Measurements from ENCODE around the gene PACRG. TPM values are rescaled to one million over a fixed set of nuclear protein-coding genes. Genes with fewer than 3 reads are reported as not detected.

PACRG gene
- polyA plus RNA-seq, 1 donor (not counting 4 experiments of a cell fraction or from before 2014, with no cell fraction given) = 0.31 TPM

- no peak overlapping the region for H3K9ac ChIP-seq (ENCODE audit: control insufficient read depth, extremely low read depth, insufficient read depth, low read length)
- no peaks in the 10 kb centered on the region for H3K9me1 ChIP-seq (ENCODE audit: control insufficient read depth, extremely low read depth, insufficient read depth, low read length)
- DNase-seq (ENCODE audit: low read depth, low spot score) (no peak), FAIRE-seq (no peak)
- no peak overlapping the region for H2AFZ ChIP-seq (ENCODE audit: control insufficient read depth, low read length)
- H3K4me2 ChIP-seq (ENCODE audit: control insufficient read depth, extremely low read depth, insufficient read depth, low read depth, low read length) = no peak overlapping the region
- dilution Hi-C loops (cut with MboI; ENCODE audit: extremely low pct_ligation_motif_present, low sequenced_read_pairs) = no loop called here
- no peaks in the 10 kb centered on the region for H3K9me3 ChIP-seq (ENCODE audit: control insufficient read depth, low read depth, low read length)
- H3K4me3 ChIP-seq (ENCODE audit: control insufficient read depth in 2 of 3, extremely low read depth in 1 of 3, insufficient read depth in 2 of 3, low read depth in 1 of 3, low read length in 3 of 3) = no peak overlapping the region
- no peaks in the 10 kb centered on the region for H3K27me3 ChIP-seq (ENCODE audit: control insufficient read depth, extremely low read depth, insufficient read depth, low read length)
- H3K79me2 ChIP-seq (ENCODE audit: control insufficient read depth, insufficient read depth, low read length) = no peaks in the 10 kb centered on the region
- no peaks in the 10 kb centered on the region for H3K4me1 ChIP-seq (ENCODE audit: control insufficient read depth, extremely low read depth, insufficient read depth, low read length)
- TF ChIP-seq EZH2 (IDR thresholded peaks at IDR 0.05; ENCODE audit: low read length) = no peak
- TF ChIP-seq, protein P1, sequence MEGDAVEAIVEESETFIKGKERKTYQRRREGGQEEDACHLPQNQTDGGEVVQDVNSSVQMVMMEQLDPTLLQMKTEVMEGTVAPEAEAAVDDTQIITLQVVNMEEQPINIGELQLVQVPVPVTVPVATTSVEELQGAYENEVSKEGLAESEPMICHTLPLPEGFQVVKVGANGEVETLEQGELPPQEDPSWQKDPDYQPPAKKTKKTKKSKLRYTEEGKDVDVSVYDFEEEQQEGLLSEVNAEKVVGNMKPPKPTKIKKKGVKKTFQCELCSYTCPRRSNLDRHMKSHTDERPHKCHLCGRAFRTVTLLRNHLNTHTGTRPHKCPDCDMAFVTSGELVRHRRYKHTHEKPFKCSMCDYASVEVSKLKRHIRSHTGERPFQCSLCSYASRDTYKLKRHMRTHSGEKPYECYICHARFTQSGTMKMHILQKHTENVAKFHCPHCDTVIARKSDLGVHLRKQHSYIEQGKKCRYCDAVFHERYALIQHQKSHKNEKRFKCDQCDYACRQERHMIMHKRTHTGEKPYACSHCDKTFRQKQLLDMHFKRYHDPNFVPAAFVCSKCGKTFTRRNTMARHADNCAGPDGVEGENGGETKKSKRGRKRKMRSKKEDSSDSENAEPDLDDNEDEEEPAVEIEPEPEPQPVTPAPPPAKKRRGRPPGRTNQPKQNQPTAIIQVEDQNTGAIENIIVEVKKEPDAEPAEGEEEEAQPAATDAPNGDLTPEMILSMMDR (optimal IDR thresholded peaks at IDR 0.05 in 1 of 3, IDR thresholded peaks at IDR 0.05 in 1 of 3, conservative IDR thresholded peaks at IDR 0.05 in 1 of 3; ENCODE audit: extremely low read depth in 1 of 3, insufficient read depth in 2 of 3, low read length in 3 of 3) = no peak
- H4K20me1 ChIP-seq (ENCODE audit: control insufficient read depth, extremely low read depth, insufficient read depth, low read length) = no peaks in the 10 kb centered on the region
- no peaks in the 10 kb centered on the region for H3K36me3 ChIP-seq (ENCODE audit: control insufficient read depth in 2 of 2, extremely low read depth in 1 of 2, insufficient read depth in 2 of 2, low read length in 2 of 2)
- no peak overlapping the region for H3K27ac ChIP-seq (ENCODE audit: control insufficient read depth, insufficient read depth, low read length)
Observed at GRCh38 chr6:163062790-163063189, 335.0 kb downstream of the PACRG start.

DNA sequence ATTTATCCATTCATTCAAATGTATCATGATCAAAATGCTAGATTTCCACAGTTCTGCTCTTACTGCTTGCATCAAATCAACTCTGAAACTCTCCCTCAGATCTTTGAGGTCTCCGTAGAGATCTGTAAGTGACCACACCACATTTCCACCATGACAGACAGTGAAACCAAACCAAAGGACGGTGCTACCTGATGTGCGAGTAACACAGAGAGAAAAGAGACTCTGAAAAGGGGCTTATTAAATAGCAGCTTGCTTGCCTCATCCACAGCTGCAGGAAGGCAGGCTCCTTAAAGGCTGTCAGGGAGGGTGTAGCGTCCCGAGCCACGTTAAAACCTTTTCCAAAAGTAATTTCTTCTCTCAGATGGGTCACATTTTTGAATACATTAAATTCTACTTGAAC is 335.8 kb downstream of the PACRG start:
- Histone ChIP-seq H3K9me3 (ENCODE audit: control insufficient read depth, low read depth, low read length) (no peaks in the 10 kb centered on the region), H3K4me3 (ENCODE audit: control insufficient read depth in 2 of 3, extremely low read depth in 1 of 3, insufficient read depth in 2 of 3, low read depth in 1 of 3, low read length in 3 of 3) (no peak overlapping the region), H3K9ac (ENCODE audit: control insufficient read depth, extremely low read depth, insufficient read depth, low read length) (no peak overlapping the region), H3K36me3 (ENCODE audit: control insufficient read depth in 2 of 2, extremely low read depth in 1 of 2, insufficient read depth in 2 of 2, low read length in 2 of 2) (no peaks in the 10 kb centered on the region), H3K9me1 (ENCODE audit: control insufficient read depth, extremely low read depth, insufficient read depth, low read length) (no peaks in the 10 kb centered on the region), H3K4me1 (ENCODE audit: control insufficient read depth, extremely low read depth, insufficient read depth, low read length) (no peaks in the 10 kb centered on the region), H2AFZ (ENCODE audit: control insufficient read depth, low read length) (no peak overlapping the region), H3K4me2 (ENCODE audit: control insufficient read depth, extremely low read depth, insufficient read depth, low read depth, low read length) (no peak overlapping the region), H3K27ac (ENCODE audit: control insufficient read depth, insufficient read depth, low read length) (no peak overlapping the region), H3K79me2 (ENCODE audit: control insufficient read depth, insufficient read depth, low read length) (no peaks in the 10 kb centered on the region), H4K20me1 (ENCODE audit: control insufficient read depth, extremely low read depth, insufficient read depth, low read length) (no peaks in the 10 kb centered on the region), H3K27me3 (ENCODE audit: control insufficient read depth, extremely low read depth, insufficient read depth, low read length) (no peaks in the 10 kb centered on the region)
- no peak for DNase-seq (ENCODE audit: low read depth, low spot score)
- no peak for TF ChIP-seq EZH2 (IDR thresholded peaks at IDR 0.05; ENCODE audit: low read length)
- TF ChIP-seq, protein P1 (optimal IDR thresholded peaks at IDR 0.05 in 1 of 3, IDR thresholded peaks at IDR 0.05 in 1 of 3, conservative IDR thresholded peaks at IDR 0.05 in 1 of 3; ENCODE audit: extremely low read depth in 1 of 3, insufficient read depth in 2 of 3, low read length in 3 of 3) = no peak
- no peak for FAIRE-seq
- dilution Hi-C loops (cut with MboI; ENCODE audit: extremely low pct_ligation_motif_present, low sequenced_read_pairs) = no loop called here
